ENCODE measurements around the gene CCDC85A.

Gene CCDC85A

DNA sequence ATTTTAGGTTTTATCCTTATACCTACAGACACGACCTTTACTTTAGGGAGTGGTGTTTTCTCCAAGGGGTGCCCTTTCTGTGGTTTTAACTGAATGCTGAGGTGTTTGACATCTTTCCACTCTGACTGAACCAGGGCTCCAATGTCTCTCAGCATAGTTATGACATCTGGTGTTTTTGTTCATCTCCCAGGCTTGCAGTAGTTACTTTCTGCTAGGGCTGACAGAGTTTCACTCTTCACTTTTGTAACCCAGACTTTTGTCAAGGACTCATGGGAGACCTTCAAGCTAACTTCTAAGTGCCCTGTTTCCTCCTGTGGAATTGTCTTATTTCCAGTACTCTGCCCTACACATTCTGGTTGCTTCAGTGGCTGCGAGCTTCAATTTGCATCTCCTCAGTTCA, 103.1 kb downstream of the CCDC85A start:
- peak; percentile 50 for ATAC-seq
- TF ChIP-seq, protein P1, sequence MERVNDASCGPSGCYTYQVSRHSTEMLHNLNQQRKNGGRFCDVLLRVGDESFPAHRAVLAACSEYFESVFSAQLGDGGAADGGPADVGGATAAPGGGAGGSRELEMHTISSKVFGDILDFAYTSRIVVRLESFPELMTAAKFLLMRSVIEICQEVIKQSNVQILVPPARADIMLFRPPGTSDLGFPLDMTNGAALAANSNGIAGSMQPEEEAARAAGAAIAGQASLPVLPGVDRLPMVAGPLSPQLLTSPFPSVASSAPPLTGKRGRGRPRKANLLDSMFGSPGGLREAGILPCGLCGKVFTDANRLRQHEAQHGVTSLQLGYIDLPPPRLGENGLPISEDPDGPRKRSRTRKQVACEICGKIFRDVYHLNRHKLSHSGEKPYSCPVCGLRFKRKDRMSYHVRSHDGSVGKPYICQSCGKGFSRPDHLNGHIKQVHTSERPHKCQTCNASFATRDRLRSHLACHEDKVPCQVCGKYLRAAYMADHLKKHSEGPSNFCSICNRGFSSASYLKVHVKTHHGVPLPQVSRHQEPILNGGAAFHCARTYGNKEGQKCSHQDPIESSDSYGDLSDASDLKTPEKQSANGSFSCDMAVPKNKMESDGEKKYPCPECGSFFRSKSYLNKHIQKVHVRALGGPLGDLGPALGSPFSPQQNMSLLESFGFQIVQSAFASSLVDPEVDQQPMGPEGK (CRISPR knock-in tag; IDR thresholded peaks at IDR 0.05; ENCODE audit: borderline replicate concordance), result no peak
- TF ChIP-seq RARB (CRISPR knock-in tag; IDR thresholded peaks at IDR 0.05), result no peak
- TF ChIP-seq TOX (CRISPR knock-in tag; IDR thresholded peaks at IDR 0.05; ENCODE audit: borderline replicate concordance), result no peak
- TF ChIP-seq ZFP3 (CRISPR knock-in tag; IDR thresholded peaks at IDR 0.05), result no peak
- TF ChIP-seq ZNF8 (CRISPR knock-in tag; IDR thresholded peaks at IDR 0.05), result no peak
- TF ChIP-seq ZNF70 (CRISPR knock-in tag; IDR thresholded peaks at IDR 0.05), result no peak
- TF ChIP-seq ZC3H10 (CRISPR knock-in tag; IDR thresholded peaks at IDR 0.05), result no peak
- no peak for TF ChIP-seq GLIS3 (CRISPR knock-in tag; IDR thresholded peaks at IDR 0.05)
- no peak for TF ChIP-seq POU6F1 (CRISPR knock-in tag; IDR thresholded peaks at IDR 0.05; ENCODE audit: borderline replicate concordance, low read depth)
- no peak for TF ChIP-seq SNAI2 (CRISPR knock-in tag; IDR thresholded peaks at IDR 0.05)

GRCh38 chr2:56287508-56287907, 103.7 kb downstream of the CCDC85A start:
- ATAC-seq, result peak; percentile 45
- no peak for TF ChIP-seq ZNF8 (CRISPR knock-in tag; IDR thresholded peaks at IDR 0.05)
- no peak for TF ChIP-seq TCF4 (CRISPR knock-in tag; IDR thresholded peaks at IDR 0.05; ENCODE audit: borderline replicate concordance)
- TF ChIP-seq ZFP30 (CRISPR knock-in tag; IDR thresholded peaks at IDR 0.05), result no peak
- no peak for TF ChIP-seq SNAI2 (CRISPR knock-in tag; IDR thresholded peaks at IDR 0.05)
- no peak for TF ChIP-seq RARB (CRISPR knock-in tag; IDR thresholded peaks at IDR 0.05)
- no peak for TF ChIP-seq TSHZ2 (CRISPR knock-in tag; IDR thresholded peaks at IDR 0.05)

GRCh38 chr2:56287974-56288373, 104.2 kb downstream of the CCDC85A start:
- no peak for TF ChIP-seq ISL1 (CRISPR knock-in tag; IDR thresholded peaks at IDR 0.05)
- TF ChIP-seq ZFP30 (CRISPR knock-in tag; IDR thresholded peaks at IDR 0.05), result no peak
- ATAC-seq, result peak; percentile 65

- ATAC-seq, result no peak
- TF ChIP-seq ZNF565 (CRISPR knock-in tag; conservative IDR thresholded peaks at IDR 0.05; ENCODE audit: low read depth) (no peak), CSDC2 (CRISPR knock-in tag; IDR thresholded peaks at IDR 0.05) (no peak), ZFP3 (CRISPR knock-in tag; IDR thresholded peaks at IDR 0.05) (no peak), GLIS3 (CRISPR knock-in tag; IDR thresholded peaks at IDR 0.05) (no peak), TOX (CRISPR knock-in tag; IDR thresholded peaks at IDR 0.05; ENCODE audit: borderline replicate concordance) (no peak), OSR1 (CRISPR knock-in tag; IDR thresholded peaks at IDR 0.05) (no peak), ISL1 (CRISPR knock-in tag; IDR thresholded peaks at IDR 0.05) (no peak), ZNF70 (CRISPR knock-in tag; IDR thresholded peaks at IDR 0.05) (no peak), ZFP30 (CRISPR knock-in tag; IDR thresholded peaks at IDR 0.05) (no peak), ZNF8 (CRISPR knock-in tag; IDR thresholded peaks at IDR 0.05) (no peak), ESRRG (CRISPR knock-in tag; IDR thresholded peaks at IDR 0.05) (no peak), ARNTL (CRISPR knock-in tag; IDR thresholded peaks at IDR 0.05; ENCODE audit: borderline replicate concordance, low read depth) (no peak)
- TF ChIP-seq, protein P1 (CRISPR knock-in tag; IDR thresholded peaks at IDR 0.05; ENCODE audit: borderline replicate concordance), result no peak
Measured at GRCh38 chr2:56288838-56289580, 105.2 kb downstream of the CCDC85A start.

Data from SK-N-SH treated with all-trans-retinoic acid at 6 μM for 48 hours (cell line).